TTC549 (cell line): ENCODE results near the gene RUNX2.
"Not testable (repeated sequence)": the region's sequence is repeated elsewhere in the genome, so short reads cannot be mapped to it uniquely, and the experiment has no call there.

ENCODE experiments used
- FAIRE-seq: peaks from 2 replicates; lab custom pipeline; 2012; peaks lifted over from hg19 to GRCh38; lab: Jason Lieb, UNC

Gene RUNX2

DNA sequence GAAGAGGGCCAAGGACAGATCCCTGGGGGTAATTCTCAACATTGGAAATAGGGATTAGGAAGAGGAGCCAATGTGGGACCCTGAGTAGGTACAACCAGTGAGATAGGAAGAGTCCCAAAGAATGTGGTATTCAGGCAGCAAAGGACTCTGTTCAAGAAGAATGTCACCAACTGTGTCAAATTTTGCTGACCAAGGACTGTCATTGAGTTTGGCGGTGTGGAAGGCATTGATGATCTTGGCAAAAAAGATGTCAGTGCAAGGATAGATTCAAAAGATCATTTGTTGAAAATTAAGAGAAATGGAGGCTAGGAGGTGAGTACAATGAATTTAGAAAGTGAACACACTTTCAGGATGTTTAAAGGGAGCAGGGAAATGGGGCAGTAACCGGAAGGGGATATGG lies 132.0 kb downstream of the RUNX2 start:
- FAIRE-seq = no peak

DNA sequence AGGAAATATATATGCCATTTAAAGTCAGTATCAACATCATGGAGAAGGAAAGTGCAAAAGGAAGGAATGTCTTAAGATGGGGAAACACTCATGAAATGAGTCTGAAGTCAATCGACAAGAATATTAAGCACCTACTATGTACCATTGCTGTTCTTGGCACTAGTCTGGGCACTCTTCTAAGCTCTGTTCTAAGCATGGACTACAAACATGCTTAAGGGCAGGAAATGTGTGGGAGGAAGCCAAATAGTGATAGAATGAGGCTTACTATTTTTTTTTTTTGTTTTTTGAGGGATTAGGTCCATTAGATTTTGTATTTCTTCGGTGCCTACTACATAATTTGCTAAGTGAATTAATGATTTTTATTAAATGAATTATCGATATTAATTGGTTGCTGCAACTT lies 133.4 kb downstream of the RUNX2 start:
- FAIRE-seq = no peak

DNA sequence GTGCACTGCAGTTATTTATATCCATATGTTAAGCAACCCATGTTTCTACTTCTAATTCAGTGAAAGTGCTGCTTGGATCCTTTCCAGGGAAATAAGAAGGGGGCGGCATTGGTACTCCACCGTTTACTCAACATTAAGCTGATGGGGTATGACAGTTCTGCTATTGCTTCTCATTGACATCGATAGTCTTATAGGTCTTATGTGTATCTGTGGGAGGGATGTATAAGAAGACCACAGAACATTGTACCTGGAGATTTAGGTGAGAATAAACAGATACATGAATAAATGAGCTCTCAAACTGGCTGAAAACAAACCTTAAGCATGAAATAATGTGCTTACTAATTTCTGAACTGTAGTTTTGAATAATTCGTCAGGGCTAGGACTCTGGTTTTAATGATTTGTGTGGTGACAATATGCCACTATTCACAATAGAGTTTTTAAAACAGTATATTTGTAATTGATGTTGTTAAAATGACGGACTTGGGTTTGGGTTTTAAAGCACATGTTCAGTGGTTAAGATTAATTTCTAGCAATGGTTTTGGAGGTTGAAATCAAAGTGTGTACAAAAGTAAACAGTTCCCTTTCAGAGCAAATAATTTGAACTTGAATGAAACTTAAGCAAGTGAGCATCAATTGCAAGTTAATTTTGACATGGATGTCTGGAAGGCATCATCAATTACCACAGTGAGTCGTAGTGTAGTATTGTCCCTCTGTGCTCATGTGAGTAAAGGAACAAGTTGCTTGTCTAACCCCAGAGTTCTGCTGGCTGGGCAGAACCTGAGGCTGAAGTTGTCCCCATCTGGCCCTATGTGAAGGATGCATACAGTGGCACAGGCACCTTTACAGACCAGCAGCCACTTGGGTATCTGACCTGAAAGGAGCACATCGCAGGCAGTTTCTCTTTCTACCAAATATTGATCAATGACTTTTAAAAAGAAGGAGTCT lies 134.3 kb downstream of the RUNX2 start:
- no peak for FAIRE-seq

DNA sequence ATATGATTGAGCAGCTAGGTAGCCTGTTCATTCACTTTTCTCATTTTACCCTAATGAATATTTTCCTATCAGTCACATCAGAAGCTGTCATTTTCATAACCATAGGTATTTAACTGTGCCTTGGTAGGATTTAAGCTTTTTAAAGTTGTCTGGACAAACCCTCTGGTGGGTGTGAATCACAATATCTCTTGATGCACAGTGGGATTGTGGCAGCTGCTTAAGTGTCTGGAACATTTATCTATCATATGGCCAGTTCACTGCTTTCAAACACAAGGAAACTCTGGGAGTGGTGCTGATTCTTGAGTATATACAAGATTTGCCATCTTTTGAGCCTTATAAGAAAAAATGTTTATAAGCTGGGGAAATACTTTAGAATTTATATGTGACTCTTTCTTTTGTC lies 136.6 kb downstream of the RUNX2 start:
- no peak for FAIRE-seq

DNA sequence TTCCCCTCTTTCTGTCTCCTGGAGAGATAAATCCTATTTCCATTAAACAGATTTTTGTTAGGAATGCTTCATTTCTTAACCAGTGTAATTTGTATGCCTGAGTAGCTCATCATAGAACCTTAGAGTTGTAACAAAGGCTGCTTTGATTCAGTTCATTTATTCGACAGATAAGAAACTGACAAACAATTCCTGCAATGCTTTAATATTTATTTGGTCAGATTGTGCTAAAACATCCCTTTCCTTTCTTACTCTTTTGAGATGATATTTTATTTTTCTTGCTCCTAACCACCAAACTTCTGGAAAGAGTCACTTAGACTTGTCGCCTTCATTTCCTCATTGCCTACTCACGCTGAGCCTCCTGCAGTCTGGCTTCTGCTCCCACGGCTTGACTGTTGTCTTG lies 138.6 kb downstream of the RUNX2 start:
- FAIRE-seq = no peak

DNA sequence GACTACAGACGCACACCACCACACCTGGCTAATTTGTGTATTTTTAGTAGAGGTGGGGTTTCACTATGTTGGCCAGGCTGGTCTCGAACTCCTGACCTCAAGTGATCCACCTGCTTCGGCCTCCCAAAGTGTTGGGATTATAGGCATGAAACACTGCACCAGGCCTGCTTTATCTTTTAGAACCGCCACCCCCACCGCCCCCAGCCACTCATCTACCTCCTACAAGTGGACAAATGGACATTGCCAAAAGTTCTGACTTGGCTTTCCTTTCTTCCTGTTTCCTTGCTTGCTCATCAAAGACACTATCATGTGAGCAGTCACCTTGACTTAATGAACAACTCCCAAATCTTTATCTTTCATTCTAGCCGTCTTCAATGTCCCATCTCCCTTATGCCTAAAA lies 139.3 kb downstream of the RUNX2 start:
- FAIRE-seq = not testable (repeated sequence)

DNA sequence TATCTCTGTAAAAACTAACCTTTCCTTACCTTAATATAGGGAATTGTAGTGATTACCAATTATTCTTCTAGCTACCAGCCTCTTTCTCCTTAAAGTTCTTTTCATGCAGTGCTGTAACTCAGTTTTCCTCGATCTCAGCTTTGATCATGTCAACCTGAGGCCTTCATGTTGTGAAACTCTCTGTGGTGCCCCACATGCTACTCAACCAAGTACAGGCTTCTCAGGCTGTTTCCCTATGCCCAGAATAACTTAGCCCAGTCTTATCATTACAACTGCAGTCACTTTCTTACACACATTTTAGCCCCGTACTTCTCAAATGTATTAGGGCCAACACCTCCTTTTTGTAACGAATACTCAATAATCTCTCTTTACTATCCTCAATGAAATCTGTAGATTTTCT lies 139.7 kb downstream of the RUNX2 start:
- FAIRE-seq = no peak

DNA sequence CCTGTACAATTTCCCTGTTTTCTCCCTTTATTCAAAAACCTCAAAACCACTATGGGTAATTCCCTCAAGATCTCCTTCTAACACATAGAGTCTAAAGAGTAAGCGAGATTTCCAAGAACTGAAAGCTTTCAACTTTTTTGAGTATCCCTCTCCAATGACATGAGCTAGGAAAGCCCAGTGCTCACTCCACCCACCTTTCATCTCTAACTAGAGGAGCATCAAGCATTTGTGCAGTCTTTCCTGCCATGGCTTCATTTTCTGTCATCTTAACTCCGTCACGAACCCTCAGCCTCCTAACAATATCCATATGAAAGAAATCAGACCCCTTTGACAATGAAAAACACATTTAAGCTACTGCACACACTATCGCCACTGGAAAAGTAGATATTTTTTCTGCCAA lies 141.5 kb downstream of the RUNX2 start:
- no peak for FAIRE-seq

DNA sequence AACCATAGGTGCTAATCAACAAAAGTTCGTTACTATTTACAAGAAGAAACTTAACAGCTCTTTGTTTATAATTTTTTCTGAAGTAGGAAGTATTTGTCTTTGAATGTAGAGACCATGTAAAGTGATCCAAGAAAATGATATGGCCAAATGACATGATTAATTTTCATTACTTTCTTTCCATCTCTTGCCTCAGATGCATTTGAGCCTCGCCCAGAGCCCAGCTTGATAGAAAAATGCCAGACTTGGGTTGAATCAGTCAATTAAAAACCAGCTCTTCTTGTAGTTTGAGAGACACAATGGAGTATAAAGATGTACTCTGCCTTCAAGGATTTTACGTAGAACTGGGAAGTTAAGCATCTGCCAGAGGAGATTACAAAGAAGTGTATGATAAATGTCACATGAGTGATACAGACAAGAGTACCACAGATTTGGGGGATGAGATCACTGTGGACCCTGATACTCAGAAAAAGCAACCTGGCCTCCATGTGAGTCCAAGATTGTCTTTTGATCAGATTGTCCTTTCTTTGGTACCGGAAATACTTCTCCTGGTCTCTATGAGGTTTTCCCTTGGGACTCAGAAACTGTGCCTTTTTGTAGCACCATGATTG lies 142.1 kb downstream of the RUNX2 start:
- no peak for FAIRE-seq

DNA sequence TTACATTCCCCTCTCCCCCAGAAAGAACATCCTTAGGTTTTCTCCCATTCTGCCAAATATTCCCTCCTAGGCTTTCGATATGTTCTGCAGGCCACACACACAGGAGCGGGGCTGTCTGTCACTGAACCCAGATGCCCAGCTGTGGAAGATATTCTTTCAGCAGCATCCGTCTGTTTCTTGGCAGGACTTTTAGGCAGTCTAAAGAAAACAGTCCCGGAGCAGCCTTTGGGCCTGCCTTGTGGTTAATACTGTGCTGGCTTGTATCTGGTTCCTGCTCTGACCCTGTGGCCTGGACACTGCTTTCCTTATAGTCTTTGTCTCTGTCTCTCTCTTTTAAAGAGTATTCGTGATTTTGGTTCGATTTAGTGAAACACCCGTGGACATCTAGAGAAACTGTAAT lies 144.3 kb downstream of the RUNX2 start:
- FAIRE-seq = no peak

DNA sequence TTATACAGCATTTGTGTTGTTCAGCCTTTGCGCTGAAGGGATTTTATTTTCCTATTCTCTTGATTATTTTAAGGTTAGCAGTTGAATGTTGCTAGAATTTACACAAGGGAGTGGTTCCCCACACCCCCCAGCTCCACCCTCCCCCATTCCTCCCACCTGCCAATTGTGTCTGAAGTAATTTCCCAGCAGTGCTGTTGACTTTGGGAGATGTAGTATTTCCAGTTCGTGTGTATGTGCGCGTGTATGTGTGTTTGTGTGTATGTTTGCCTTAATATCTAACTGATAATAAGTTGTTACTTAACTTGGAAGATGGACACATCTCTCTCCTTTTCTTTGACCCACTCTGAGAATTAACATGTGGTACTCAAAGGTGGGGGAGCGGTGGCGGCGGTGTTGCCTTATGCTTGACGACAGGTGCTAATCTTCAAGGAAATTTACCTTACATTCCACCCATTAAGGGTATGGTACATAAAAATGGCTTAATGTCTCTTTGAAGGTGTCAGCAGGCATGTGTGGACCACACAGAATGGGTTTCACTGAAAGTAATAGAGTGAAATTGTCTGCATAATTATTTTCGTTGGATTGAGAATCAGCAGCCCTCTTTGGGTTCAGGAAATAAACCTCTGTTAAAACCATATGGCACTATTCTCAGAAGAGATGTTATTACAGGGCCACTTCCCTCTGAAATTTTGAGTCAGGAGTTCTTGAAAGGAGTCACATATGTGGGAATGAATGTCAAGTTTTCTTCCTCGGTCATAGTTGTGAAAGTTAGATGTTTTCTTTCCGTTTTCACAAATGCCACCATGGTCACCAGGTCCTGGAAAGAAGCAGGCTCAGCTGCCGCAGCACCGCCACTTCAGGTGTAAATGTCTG lies 145.2 kb downstream of the RUNX2 start:
- FAIRE-seq = no peak

DNA sequence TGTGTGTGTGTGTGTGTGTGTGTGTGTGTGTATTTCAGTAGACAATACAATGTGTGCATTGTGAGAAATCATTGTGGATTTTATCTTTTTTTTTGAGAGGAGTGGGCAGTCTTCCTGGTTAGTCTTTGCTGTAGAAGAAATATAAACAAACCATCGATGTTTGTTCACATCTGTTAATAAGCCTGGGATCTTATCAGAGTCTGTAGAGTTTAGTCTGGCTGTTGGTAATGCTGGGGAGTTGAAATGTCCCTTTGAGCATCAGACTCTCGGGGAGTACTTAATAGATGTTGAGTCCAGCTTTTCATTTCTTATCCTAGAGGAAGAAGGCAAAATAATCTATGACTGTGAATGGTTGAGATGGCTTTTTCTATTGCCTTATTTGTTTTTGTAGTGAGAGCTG lies 146.2 kb downstream of the RUNX2 start:
- FAIRE-seq = no peak

DNA sequence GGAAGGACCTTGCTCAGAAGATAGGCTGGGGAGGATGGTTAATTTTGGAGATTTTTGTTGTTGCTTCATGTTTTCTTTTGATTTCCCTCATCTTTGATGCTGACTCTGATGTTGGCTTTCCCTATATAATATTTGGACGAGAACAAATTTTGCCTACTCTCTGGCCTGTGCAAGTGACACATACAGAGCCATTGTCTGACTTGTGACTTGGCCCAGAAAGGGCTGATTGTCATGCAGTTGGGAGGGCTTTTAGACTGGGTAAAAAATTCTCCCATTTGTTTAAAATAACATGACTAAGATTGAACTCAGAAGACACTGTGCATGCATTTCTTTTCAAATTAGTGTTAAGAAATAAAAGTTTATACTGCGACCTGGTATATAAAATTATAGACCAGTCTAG lies 148.2 kb downstream of the RUNX2 start:
- FAIRE-seq = no peak

DNA sequence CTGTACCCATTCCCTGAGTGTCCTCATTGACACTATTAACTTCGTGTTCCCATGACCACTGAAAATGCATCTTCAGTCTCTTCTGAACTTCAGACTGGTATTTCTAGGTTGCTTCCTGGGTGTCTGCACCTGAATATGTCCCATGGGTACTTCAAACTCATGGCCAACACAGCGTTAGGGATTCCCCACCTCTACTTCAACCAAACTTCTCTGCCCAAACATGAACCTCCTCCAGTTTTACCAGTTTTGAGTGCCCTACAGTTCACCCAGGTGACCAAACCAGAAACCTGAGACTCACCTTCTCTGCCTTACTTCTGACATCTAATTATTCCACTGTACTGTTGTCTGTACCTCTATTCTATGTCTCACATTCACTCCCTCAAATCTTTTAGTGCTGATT lies 149.1 kb downstream of the RUNX2 start:
- no peak for FAIRE-seq

DNA sequence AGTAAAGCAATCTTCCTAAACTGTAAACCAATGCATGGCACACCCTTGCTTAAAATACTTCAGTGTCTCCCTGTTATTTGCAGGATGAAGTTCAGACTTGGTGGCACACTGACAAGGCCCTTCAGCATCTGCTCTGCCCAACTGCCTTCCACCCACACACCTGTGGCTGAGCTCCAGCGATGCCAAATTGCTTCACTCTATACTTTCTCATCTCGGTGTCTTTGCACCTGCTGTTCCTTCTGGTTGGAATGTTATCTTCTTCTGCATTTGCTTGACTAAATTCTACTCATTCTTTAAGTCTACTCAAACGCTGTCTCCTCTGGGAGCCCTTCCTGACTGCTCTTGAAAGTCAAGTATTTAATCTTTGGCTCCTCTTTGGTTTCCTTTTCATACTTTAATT lies 149.7 kb downstream of the RUNX2 start:
- FAIRE-seq = no peak

DNA sequence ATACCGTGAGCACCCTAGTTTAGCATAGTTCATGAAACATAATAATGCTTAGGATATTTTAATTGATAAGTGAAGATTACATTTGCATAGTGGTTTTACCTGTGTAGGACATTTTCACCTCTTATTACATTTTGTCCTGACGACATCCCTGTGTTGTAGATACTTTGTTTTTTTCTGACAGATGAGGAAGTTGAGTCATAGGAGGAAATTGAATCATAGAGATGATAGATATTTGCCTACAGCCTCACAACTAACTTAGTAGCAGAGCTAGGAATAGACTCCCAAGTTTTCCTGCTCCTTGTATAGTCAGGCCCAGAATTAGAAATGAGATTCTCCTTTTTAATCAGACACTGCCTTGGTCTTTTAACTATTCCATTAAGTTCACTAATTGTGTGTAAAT lies 150.1 kb downstream of the RUNX2 start:
- FAIRE-seq = no peak

DNA sequence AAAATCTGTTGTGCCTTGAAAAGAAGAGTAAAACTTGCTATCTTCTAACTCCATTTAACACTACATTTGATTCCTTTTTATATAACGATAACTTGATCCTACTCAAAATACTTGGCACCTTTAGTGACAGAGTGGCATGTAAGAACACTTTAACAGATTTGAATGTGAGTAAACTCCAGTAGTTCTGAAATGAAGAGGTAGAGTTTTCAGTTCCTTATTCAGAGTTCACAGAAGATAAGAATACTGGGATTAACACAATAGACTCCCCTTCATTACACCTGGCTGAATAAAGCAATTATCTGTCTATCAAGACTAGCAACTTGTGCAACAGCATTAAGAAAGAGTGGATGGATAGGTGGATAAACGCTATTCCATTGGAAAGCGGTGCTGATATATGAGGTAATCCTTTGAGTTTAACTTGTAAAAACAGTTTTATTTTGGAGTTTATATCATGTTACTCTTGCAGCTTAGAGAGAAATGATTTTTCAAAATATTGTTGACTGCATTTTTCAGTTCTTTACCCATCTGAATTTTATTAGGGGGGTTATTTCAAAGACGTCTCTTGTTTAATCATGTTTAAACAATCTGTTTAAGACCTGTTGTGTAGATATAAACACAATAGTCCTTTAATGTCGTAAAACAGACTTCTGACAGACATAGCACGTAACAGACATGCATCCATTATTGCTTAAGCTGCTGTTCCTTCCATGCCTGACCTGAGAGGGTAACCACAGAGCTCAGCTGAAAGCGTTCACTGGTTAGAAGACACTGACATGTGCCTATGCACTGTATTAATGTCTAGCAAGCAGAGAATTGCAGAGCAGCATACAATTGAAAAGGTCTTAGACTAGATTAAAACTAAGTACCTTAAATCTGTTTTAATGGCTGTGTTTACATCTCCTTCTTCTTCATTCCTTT lies 152.0 kb downstream of the RUNX2 start:
- no peak for FAIRE-seq

DNA sequence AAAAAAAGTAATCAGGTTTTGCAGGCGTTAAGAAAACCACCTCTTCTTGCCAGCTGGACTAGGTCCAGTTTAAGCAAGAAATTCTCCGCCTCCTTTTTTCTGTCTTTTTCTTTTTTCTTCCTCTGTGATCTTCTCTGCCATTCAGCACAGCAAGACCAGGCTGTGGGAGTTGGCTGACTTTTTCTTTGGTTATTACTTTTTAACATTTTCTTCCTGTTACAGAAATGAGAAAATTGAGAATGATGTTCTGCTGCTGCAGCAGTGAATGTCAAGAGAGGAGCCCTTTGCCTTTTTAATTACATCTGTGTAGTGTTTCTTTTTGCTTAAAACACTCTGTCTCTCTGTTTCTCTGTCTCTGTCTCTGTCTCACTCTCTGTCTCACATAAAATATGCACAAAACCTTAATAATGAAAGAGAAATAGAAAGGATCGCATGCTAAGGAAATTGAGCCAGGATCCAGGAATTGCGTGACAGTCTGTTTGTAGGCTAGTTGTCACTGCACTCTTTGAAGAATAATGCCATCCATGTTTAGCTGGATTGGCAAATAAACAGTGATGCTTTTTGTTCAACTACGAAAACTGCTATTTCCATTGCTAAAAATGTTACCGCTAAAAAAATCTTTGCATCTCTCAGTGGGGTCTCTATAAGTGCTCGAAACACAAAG lies 152.8 kb downstream of the RUNX2 start:
- FAIRE-seq = no peak

DNA sequence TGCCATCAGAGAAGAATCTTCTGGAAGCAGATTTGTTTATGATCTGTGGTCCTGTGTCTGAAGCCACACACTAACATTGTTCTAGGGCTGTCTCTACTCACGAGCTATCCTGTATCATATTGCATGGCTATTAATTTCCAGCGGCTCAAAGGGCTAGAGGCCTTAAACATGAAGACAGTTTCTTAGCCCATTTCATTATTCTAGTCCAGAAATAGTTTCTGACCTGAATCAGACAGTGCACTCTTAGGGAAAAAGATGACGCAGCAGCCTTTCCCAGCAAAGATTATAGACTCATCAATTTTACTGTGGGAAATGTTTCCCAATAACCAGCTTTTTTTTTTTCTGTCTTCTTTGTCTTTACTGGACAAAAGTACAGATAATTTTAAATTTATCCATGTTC lies 154.9 kb downstream of the RUNX2 start:
- FAIRE-seq = no peak

DNA sequence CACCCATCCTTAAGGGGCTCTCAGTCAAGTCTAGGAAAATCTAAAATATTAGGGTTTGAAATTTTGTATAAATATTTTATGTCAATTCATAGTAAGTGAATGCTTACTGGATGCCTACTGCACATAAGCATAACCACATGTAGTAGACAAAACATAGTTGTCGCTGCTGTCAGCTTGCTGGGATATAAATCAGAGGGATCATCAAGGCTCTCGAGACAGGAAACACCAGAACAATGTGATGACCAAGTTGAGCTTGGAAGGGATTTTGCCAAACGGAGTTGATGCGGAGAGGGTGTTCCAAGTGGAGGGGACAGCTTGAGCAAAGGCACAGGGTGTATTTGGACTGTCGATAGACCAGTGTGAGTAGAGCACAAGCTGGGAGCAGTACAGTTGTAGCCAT lies 155.4 kb downstream of the RUNX2 start:
- no peak for FAIRE-seq

DNA sequence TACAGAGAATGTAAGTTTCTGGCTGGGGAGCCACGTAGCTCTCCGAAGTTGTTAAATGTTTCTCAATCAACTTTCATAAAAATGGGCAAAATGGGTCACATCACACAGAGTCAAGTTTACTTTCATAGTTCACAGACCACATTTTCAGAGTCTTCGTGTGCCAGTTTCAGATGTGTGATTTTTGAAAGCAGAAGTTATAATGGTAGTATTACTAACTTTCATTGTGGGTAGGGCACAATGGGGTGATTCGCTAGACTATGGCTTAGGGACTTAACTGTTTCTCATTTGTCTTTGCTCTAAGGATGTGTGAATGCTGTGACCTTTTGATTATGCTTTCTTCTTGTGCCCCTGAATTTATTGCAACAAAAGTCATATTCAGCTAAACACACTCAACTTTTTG lies 158.6 kb downstream of the RUNX2 start:
- FAIRE-seq = no peak
